Measurements from ENCODE around the gene ATF7. TPM values are rescaled to one million over a fixed set of nuclear protein-coding genes. Genes with fewer than 3 reads are reported as not detected.

Gene ATF7
- total RNA-seq, 1 donor from 2014 or later, result 14.2 TPM

DNA sequence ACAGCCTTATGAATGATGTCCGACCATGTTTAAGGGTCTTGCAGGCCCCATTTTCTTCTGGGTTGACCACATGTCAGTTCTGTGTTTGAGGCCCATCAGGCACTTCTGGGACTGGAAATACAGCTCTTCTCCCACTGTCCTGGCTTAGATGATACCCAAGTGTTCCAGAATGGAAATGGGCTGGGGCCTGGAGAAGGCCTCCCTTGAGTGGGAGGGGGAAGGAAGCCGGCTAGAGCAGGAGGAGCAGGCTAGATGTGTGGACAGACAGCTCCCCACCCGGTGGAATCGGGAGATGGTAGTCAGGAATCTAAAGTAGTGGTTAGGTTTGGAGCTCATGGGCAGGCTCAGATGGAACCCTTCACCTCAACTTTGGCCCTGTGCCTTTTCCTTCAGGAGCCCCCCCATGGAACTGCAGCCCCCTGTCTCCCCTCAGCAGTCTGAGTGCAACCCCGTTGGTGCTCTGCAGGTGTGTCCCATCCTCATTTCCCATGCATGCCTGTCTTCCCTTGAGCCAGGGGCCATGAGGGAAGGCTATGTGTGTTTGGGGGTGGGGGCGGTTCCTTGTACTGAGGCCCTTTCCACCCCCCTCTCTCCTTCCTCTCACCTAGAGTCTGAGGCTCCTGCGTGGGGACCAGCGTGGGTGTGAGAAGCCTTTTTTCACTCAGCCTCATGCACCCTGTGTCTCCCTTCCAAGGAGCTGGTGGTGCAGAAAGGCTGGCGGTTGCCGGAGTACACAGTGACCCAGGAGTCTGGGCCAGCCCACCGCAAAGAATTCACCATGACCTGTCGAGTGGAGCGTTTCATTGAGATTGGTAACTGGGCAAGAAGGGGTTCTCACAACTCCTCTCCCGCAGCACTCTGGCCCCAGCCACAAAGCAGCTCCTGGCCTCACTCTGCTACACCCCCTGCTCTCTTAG is 121.9 kb downstream of the ATF7 start:
- Histone ChIP-seq H3K36me3 (ENCODE audit: control insufficient read depth, insufficient read depth, low read length) (peaks cover 5% of the 10 kb centered on the region), H3K4me3 (ENCODE audit: low read depth, low read length) (no peak overlapping the region), H3K27me3 (ENCODE audit: control insufficient read depth, insufficient read depth, low read length) (no peaks in the 10 kb centered on the region)
- TF ChIP-seq, protein P1, sequence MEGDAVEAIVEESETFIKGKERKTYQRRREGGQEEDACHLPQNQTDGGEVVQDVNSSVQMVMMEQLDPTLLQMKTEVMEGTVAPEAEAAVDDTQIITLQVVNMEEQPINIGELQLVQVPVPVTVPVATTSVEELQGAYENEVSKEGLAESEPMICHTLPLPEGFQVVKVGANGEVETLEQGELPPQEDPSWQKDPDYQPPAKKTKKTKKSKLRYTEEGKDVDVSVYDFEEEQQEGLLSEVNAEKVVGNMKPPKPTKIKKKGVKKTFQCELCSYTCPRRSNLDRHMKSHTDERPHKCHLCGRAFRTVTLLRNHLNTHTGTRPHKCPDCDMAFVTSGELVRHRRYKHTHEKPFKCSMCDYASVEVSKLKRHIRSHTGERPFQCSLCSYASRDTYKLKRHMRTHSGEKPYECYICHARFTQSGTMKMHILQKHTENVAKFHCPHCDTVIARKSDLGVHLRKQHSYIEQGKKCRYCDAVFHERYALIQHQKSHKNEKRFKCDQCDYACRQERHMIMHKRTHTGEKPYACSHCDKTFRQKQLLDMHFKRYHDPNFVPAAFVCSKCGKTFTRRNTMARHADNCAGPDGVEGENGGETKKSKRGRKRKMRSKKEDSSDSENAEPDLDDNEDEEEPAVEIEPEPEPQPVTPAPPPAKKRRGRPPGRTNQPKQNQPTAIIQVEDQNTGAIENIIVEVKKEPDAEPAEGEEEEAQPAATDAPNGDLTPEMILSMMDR (IDR thresholded peaks at IDR 0.05; ENCODE audit: insufficient read depth, low read length, poor library complexity, severe bottlenecking), result no peak
- DNase-seq (ENCODE audit: low read depth), result no peak

DNA sequence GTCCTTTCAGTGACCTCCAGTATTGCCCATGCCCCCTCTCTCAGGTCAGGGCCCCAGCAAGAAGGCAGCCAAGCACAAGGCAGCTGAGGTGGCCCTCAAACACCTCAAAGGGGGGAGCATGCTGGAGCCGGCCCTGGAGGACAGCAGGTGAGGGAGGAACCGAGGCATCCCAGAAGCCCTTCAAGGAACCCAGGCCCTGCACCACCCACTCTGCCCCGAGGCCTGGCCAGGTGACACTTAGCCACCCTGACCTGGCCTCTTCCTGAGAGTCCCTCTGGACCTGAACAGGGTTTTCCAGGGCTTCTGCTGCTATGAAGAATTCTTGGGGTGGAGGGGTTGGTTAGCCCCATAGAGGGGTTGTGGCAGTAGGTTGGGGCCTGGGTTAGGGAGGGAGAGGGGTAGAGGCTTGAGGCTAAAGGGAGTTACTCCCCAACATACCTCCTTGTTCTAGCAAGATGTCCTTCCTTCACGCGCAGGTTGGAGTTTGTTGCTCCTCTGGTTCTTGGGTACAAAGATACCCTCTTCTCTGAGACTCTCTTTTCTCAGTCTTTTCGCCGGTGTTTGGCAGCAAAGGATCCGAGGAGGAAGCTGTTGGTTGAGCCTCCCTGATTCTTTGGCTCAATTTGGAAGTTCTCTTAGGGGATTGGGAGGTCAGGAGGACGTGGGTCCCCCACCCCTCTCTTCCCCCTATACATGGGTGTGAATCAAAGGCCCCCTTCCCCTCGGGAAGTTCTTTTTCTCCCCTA is 123.0 kb downstream of the ATF7 start:
- Histone ChIP-seq H3K36me3 (ENCODE audit: control insufficient read depth, insufficient read depth, low read length) (peaks cover 5% of the 10 kb centered on the region), H3K4me3 (ENCODE audit: low read depth, low read length) (no peak overlapping the region), H3K27me3 (ENCODE audit: control insufficient read depth, insufficient read depth, low read length) (no peaks in the 10 kb centered on the region)
- DNase-seq (ENCODE audit: low read depth), result no peak
- TF ChIP-seq, protein P1 (IDR thresholded peaks at IDR 0.05; ENCODE audit: insufficient read depth, low read length, poor library complexity, severe bottlenecking), result no peak

- Histone ChIP-seq H3K36me3 (ENCODE audit: control insufficient read depth, insufficient read depth, low read length) (peaks cover 5% of the 10 kb centered on the region), H3K4me3 (ENCODE audit: low read depth, low read length) (no peak overlapping the region), H3K27me3 (ENCODE audit: control insufficient read depth, insufficient read depth, low read length) (no peaks in the 10 kb centered on the region)
- no peak for DNase-seq (ENCODE audit: low read depth)
- TF ChIP-seq, protein P1 (IDR thresholded peaks at IDR 0.05; ENCODE audit: insufficient read depth, low read length, poor library complexity, severe bottlenecking), result no peak
Measured at GRCh38 chr12:53502331-53502730, 123.9 kb downstream of the ATF7 start.

GRCh38 chr12:53501615-53502181 is 124.5 kb downstream of the ATF7 start:
- H3K27me3 ChIP-seq (ENCODE audit: control insufficient read depth, insufficient read depth, low read length), result no peaks in the 10 kb centered on the region
- TF ChIP-seq, protein P1 (IDR thresholded peaks at IDR 0.05; ENCODE audit: insufficient read depth, low read length, poor library complexity, severe bottlenecking), result no peak
- H3K36me3 ChIP-seq (ENCODE audit: control insufficient read depth, insufficient read depth, low read length), result peaks cover 4% of the 10 kb centered on the region
- peak overlapping the region; percentile 66 for H3K4me3 ChIP-seq (ENCODE audit: low read depth, low read length)
- DNase-seq (ENCODE audit: low read depth), result no peak

GRCh38 chr12:53500776-53501614 is 125.2 kb downstream of the ATF7 start, which contains the start of gene TARBP2:
TSS of gene TARBP2 (plus strand) at chr12:53501283. CDS start at chr12:53501409, 126 bp downstream.
- H3K27me3 ChIP-seq (ENCODE audit: control insufficient read depth, insufficient read depth, low read length), result no peaks in the 10 kb centered on the region
- H3K36me3 ChIP-seq (ENCODE audit: control insufficient read depth, insufficient read depth, low read length), result peaks cover 4% of the 10 kb centered on the region
- TF ChIP-seq, protein P1 (IDR thresholded peaks at IDR 0.05; ENCODE audit: insufficient read depth, low read length, poor library complexity, severe bottlenecking), result no peak
- DNase-seq (ENCODE audit: low read depth), result peak; percentile 98
- H3K4me3 ChIP-seq (ENCODE audit: low read depth, low read length), result peak within 1 kb of the TSS; percentile 75

All from kidney epithelial cell (primary cell).